ENCODE results near the gene HNRNPLL.

HNRNPLL gene

GRCh38 chr2:38512211-38512610 lies 90.5 kb downstream of the HNRNPLL start:
- H3K4me3 ChIP-seq (ENCODE audit: low read depth, low read length) = no peak overlapping the region

More at GRCh38 chr2:38512211-38512610, 90.5 kb downstream of the HNRNPLL start:
- Histone ChIP-seq H3K9ac (ENCODE audit: low read depth, low read length) (no peak overlapping the region), H3K9me3 (ENCODE audit: control insufficient read depth, insufficient read depth, low read length) (no peaks in the 10 kb centered on the region), H3K4me1 (ENCODE audit: control insufficient read depth, insufficient read depth, low read length) (peaks cover 6% of the 10 kb centered on the region; the same call in 1 of the 2 replicates), H3K27ac (ENCODE audit: low read depth, low read length) (no peak overlapping the region), H3K36me3 (ENCODE audit: control insufficient read depth, insufficient read depth, low read length) (no peaks in the 10 kb centered on the region), H3K27me3 (ENCODE audit: control insufficient read depth, insufficient read depth, low read length) (peaks cover 10% of the 10 kb centered on the region)
